ENCODE data around the gene SARS1.

DNA sequence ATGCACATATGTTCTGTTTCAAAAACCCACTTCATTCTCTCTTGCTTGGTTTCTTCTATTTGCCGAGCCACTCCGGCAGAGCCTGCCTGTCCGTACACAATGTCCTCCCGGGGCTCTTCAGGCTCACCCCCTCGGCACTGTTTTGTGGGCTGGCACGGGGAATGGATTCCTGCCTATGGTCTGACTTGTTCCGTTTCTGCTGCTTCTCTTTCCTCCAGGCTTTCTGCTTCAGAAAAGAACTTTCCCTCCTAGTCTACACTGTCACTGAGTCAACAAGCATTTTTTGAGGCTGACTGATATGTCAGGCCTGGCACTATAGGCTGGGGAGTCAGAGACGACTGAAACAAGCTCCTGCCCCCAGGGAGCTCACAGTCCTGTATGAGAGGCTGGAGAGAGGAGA is 28.4 kb upstream of the SARS1 start:
- no peak for TF ChIP-seq EZH2 (IDR thresholded peaks at IDR 0.05; ENCODE audit: borderline replicate concordance, low read depth, low read length, severe bottlenecking)
- TF ChIP-seq, protein P1, sequence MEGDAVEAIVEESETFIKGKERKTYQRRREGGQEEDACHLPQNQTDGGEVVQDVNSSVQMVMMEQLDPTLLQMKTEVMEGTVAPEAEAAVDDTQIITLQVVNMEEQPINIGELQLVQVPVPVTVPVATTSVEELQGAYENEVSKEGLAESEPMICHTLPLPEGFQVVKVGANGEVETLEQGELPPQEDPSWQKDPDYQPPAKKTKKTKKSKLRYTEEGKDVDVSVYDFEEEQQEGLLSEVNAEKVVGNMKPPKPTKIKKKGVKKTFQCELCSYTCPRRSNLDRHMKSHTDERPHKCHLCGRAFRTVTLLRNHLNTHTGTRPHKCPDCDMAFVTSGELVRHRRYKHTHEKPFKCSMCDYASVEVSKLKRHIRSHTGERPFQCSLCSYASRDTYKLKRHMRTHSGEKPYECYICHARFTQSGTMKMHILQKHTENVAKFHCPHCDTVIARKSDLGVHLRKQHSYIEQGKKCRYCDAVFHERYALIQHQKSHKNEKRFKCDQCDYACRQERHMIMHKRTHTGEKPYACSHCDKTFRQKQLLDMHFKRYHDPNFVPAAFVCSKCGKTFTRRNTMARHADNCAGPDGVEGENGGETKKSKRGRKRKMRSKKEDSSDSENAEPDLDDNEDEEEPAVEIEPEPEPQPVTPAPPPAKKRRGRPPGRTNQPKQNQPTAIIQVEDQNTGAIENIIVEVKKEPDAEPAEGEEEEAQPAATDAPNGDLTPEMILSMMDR (IDR thresholded peaks at IDR 0.05; ENCODE audit: borderline replicate concordance, extremely low read depth, low read length, poor library complexity, severe bottlenecking) = no peak

Measured in DND-41 (cell line).